CD1c-positive myeloid dendritic cell (primary cell): ENCODE results near the gene CEP295NL.
"Not testable (repeated sequence)": the region's sequence is repeated elsewhere in the genome, so short reads cannot be mapped to it uniquely, and the experiment has no call there.

Experiments used
- DNase-seq: peaks from one replicate; pipeline ENCODE4 v3.0.0-alpha.2; 2016; ENCODE audit errors: extremely low spot score

CEP295NL gene

DNA sequence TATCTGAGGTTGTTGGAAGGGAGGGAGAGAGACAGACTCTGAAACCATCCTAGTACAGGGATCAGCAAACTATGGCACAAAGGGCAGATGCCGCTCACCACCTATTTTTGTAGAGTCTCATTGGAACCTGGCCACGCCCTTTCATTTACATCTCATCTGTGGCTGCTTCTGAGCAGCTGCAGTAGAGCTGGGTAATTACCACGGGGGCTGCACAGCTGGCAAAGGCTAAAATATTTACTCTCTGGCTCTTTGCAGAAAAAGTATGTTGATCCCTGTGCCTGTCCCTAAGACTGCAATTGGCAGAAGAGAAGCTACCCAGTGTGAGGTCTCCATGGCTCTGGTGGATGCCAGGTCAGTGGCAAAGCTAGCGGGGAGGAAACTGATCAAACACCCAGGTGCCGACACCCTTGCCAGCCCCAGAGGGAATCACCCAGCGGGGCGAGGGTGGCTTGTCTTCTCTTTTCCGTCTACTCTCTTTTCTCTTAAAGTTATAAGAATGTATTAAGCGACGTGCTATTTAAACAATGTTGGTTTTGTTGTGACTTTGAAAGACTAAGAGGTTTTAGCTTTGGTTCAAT is 14.0 kb downstream of the CEP295NL start:
- DNase-seq = no peak

DNA sequence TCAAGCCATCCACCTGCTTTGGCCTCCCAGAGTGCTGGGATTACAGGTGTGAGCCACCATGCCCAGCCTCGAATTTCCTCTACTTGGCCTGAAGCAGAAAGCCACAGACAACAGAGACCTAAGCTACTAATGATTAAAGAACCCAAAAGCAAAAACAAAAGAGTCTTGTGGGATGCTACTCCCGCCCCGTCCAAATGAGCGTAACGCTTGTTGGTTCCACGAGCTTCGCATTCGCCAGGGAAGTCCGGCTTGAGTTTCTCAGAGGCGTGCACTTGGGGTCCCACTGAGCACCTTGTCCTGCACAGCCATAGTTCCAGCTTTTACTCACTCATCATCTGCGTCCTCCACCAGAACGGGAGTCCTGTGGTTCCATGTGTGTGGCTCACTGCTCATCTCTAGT is 16.0 kb downstream of the CEP295NL start:
- no peak for DNase-seq

DNA sequence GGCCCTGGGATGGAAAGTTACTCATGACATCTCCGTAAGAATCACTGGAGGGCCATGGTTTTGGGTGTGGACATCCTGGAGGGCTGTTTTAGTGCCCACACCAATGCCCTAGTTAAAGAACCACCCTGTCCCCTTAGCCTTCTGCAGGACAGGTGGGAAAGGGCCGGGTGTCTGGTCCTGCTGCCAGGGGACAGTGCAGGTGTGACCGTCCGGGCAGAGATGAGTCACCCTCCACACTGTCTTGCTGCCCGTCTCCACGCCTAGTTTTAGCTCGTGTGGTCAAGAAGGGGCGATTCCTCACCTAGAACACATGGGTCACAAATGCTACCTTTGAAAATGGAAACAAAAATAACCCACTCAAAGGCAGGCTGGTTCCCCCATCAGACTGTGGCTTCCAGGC is 17.0 kb downstream of the CEP295NL start:
- no peak for DNase-seq

DNA sequence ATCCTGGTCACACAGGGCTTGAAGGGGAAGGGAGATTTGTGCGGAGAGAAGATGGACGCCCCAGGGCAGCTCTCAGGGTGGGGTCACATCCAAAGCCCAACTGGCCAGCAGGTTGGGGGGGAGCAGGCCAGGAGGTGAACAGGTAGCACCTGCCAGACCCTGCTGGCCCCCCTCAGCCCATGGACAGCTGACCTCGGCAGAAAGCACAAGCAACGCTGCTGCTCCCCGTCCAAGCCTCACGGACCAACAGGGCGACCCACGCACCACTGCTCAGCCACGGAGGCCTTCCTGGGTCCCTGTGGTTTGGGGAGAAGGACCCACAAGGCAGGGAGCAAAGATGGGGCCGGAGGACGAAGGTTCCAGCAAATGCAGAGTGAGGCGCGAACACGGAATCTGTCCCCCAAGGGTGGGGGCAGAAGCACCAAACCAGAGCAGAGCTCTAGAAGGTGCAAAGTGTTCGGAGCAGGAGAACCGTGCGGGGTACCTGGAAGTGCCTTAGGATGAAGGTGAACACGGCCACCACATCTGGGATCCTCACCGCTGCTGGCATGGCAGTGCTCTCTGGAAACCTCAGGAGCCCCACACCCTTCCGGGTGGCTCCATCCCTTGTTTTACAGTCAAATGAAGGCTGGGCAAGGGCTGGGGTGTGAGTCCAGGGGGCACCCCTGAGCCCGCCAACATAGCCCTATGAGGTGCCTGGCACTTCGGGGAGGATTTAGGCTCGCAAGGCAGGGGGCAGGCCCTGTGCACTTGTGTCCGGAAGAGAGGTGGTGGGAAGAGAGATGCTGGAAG is 17.9 kb downstream of the CEP295NL start:
- no peak for DNase-seq

DNA sequence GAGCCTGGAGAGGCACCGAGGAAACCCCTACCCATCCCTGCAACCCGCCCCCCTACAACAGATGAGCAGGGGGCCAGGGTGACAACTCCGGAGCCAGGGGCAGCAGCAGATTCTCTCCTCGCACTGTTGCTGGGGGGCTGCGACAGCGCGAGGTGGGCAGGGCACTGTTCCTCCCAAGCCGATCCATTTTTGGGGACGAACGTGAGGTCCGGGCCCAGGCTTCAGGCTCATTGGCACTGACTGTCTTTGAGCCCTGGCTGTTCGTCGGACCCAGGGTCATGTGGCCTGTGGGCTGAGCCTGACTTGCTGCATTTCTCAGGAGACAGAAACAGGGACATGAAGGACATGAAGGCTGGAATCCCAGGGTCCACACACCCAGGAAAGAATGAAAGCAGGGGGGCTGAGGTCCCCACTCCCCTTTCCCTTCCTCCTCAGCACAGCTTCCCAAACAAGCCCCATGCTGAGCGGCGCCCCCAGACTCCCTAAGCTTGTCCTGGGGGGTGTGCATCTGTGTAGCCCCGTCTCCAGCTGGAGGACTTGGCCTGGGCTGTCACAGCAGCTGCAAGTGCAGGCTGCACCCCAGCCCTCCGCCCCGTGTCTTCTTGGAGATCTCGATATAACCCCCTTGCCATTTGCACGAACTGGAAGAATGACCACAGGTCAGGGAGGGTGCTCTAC is 18.7 kb downstream of the CEP295NL start:
- DNase-seq = no peak

DNA sequence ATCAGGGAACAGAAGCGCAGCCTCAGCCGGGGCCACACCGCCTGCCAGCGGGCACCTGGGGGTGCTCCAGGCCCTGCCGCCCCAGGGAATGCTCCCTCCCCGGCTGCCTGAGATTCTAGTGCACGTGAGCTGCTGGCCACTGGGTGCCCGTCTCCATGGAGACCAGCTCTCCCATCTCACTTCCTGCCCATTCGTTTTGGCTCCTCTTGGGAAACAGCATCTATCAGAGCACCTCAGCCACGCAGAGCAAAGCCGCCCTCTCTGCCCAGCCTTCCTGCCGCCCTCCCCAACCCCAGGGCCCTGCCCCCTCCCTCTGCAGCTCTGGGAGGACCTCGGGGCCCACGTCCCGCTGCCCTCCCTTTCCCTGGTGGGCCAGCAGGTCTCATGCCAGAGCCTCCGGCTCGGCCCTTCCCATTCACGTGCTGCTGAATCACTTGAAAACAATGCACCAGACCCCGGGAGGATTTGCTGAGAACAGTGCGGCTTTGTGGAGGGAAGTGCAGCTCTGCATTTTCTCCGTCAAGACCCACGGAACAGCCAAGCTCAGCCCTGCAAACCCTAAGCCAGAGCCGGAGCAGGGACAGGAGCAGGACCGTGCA is 19.4 kb downstream of the CEP295NL start:
- peak; percentile 81 for DNase-seq

DNA sequence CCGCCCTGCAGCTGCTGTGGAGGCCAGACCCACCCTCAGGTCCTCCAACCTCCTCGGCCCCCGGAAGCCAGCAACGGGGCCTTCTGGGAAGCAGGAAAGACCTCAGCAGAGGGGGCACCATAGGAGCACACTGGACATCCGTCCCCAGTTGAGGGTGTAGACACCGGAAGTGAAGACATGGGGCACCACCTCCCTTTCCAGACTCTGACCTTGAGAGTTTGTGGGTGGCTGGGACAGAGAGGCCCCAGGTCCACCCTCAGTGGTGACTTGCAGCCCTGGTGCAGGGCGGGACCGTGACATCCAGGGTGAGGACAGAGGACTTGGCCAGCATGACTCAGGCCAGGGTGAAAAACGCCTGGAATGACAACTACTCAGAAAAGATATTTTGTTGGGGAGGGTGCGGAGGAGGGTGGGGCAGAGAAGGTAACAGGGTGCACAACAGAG is 19.9 kb downstream of the CEP295NL start:
- DNase-seq = peak; percentile 94

DNA sequence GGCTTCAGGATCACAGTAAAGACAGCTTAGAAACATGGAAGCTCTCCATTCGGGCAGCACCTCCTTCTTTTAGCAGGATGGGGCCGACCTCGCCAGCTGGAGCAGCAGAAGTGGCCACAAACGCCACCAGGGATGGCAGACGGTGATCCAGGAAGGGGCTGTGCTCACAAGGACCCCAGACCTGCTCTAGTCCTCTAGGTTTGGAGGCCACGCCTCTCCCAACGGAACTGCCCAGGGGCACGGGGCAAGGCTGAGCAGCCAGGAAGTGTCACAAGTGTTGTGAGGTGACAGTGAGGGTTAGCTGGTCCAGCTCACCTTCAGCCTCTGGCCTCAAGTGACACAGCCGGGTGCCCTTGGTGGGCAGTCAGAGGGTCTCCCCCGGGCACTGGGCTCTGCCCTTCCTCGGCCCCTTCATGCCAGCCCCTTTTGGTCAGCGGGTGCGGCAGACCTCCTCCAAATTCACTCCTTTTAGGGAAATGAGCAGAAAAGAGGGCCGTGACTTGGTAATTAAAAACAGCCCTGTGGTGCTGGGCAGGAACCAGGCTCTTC is 20.4 kb downstream of the CEP295NL start:
- peak; percentile 52 for DNase-seq

DNA sequence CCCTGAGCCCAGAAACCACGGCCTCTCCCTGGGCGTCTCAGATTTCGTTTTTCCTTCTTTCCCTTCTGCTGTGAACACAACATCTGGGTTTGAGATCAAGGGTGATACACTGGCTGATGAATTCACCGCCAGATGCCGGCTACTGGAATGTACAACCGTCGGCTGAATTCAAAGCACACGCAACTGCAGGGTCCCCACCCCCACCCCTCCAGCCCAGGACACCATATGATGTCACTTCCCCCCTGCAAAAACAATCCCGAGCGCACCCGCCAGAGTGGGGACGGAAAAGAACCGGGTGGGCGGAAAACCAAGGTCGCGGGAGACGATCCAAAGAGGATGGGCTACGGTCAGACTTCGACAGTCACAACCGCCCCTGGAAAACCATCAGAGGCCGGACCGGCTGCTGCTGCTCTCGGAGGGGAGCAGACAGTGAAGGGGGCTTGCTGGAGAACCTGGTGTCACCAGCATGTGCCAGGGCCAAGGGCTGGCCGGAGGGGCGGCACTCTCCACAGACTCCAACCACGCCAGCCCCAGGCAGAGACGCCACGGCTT is 23.3 kb downstream of the CEP295NL start:
- DNase-seq = peak; percentile 83

DNA sequence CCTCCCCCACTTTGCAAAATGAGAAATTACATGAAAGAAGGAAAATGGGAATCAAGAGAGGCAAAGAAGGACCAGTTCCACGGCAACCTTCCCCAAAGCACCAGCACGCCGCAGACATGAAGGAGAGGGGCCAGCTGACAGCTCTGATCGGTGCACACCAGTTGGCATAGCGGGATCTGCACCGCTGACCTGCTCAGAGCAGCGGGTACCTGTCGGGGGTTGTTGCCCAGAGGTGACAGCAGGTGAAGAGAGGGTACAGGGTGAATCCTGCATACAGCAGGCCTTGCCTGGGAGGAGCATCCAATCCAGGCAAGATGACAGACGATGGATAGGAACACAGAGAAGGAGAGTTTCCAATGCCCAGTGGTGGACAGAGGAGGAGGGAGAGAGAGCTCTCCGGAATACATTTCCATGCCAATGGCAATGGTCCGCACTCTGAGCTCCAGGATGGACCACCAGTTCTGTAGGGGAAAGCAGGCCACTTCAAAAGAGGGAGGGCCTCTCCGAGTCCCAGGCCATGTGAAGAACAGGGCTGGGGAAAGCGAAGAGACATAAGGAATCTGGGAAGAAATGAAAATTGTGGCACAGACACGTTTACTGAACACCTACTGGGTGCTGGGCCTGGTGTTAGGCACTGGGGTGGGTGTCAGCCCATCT is 24.0 kb downstream of the CEP295NL start:
- DNase-seq = no peak

DNA sequence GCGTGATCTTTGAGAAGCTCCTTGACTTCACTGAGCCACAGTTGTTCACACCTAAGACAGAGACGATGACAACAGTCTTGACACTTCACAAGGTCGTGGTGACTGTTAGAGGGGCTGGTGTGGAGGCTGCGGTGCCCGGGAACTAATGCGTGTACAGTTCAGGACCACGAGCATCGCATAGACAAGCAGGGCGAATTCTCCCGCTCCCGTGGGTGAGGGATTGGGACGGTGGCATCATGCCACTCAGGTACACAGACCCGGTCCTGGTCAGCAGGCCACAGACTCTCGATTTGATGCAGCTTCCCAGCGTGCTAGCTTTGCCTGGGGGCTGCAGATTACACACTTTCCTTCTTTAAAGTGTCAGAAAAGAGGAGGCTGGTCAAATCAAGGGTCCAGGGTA is 24.7 kb downstream of the CEP295NL start:
- DNase-seq = no peak

DNA sequence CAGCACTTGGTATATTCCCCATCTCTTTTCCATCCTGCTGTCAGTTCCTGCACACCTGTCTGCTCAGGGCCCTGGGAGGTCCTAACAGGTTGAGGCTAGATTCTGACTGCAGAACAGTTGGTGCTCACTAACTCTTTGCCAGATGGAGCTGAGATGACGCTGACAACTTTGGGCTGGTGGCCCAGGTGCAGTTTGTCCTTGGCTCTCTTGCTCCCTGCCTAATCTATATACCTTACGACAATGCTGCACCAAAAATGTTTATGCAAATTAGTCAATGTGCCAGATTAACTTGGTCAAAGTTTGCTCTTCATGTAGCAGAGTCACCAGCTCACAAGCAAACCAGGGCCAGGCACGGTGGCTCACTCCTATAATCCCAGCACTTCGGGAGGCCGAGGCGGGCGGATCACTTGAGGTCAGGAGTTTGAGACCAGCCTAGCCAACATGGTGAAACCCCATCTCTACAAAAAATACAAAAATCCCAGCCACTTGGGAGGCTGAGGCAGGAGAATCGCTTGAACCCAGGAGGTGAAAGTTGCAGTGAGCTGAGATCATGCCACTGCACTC is 26.0 kb downstream of the CEP295NL start:
- DNase-seq = not testable (repeated sequence)

DNA sequence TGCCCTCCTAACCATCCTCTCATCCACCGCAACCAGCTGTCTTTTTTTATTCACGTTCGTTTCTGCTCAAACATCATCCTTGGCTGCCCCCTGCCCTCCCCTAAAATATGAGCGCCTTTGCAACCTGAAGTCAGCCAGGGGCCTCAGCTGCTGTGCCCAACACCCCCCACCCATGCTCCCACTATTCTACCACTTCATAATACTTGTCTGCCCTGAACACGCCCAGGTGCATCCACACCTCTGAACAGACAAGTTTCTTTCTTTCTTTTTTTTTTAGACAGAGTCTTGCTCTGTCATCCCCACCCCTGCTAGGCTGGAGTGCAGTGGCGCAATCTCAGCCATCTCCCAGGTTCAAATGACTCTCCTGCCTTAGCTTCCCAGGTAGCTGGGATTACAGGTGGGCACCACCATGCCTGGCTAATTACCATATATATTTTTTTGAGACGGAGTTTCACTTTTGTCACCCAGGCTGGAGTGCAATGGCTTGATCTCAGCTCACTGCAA is 26.9 kb downstream of the CEP295NL start:
- no peak for DNase-seq

DNA sequence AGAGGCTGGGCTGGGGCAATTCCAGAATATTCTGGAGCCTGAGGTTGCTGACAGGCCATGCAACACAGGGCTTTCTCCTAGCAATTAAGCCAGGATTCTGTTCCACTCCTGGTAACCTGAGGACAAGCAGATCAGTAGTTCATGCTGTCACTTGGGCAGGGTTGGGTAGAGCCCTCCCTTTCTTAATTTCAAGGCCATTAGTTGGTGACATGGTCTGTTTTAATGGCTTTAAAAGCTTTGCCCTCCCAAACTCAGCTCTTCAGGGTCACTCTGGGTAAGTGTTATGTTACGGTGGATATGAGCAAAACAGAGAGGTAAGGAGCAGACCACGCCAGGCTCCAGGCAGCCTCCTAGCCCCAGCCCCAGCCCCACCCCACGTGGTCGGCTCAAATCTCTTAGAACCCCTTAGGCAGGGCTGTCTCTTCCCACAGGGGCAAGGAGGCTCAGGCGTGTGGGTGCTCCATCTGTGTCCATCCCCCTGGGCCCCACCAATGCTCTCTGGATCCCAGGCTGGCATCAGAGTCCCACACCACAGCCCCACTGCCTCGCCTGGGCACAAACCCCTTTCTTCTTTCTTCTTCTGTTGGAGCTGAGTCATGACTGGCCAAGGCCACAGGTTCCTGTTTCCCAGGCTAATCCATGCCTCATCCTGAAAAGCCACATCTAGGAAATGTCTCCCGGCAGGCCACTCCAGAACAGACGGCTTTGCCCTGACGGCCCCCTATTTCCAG is 27.5 kb downstream of the CEP295NL start:
- DNase-seq = peak; percentile 49

DNA sequence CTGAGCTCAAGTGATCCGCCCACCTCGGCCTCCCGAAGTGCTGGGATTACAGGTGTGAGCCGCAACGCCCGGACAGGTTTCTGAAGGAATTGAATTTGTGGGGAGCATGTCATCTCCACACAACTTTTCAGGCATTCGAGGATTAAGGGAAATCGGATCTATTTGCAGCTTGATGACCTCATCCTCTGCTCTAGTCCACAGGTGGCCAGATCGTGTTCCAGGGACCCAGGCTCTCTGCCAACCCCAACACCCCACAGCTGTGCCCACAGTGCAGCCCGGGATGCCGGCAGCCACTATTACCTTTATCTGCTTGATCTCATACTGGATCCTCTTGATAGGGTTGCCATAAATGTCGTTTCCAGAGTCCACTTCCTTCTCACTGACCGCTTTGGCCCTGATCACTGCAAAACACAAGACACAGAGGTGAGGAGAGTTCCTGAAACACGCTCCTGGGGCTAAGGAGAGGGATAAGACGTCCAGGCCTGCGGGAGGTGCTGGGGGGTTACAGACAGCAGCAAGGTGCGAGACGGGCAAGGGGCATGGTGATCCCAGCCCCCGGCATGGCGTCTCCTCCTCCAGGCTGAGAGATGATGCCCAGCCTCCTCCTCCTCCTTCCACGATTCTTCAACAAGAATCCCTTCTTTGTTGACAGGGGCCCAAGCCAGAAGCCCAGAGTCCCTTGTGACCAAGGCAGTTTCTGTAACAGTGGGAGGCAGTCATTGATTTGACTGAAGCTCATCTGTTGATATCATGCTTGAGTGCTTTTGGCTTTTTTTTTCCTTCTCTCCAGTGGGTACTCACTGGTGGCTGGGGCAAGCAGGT is 29.3 kb downstream of the CEP295NL start:
- DNase-seq = no peak

DNA sequence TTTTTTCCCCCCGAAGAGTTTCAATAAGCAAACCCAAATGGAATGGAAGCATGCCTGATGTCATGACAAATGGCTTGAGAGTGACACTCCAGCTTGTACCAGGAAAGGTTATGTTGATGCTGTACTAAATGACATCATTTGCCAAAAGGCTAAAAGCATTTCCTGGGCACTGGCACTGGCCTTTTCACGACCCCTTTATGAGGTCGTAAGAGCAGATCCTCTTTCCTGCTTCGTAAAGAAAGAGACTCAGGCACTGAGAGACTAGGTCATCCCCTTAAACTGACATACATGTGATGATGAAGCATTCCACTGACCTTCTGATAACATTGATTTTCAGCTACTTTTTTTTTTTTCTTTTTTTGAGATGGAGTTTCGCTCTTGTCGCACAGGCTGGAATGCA is 30.5 kb downstream of the CEP295NL start:
- peak; percentile 42 for DNase-seq

DNA sequence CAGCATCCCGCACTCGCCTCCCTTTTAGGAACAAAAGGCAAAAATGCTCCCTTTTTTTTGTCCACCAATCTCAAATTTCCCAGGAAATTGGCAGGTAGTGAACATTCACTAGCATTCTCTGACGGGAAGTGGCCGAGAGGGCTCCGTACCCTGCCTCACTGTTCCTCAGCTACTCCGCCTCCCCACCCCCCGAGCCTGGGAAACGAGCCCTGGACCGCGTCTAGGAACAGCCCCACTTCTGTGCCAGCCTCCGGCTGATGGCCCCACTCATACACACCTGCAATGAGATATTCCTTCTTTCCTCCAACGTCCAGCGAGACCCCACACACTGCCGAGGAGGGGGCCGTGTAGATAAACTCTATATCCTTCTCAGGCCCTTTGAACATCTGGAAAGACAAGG is 32.4 kb downstream of the CEP295NL start:
- no peak for DNase-seq

DNA sequence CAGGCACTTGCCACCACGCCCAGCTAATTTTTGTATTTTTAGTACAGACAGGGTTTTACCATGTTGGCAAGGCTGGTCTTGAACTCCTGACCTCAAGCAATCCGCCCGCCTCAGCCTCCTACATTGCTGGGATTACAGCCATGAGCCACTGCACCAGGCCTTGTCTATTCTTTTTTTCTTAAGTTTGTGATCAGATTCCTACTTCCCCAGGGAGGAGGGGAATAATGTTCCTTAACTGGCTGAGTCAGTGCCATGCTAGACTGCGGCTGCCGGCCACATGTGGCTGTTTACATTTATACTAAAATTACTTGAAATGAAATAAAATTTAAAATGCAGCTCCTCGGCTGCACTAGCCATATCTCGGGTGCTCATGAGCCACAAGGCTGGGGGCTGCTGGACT is 34.6 kb downstream of the CEP295NL start:
- DNase-seq = no peak

DNA sequence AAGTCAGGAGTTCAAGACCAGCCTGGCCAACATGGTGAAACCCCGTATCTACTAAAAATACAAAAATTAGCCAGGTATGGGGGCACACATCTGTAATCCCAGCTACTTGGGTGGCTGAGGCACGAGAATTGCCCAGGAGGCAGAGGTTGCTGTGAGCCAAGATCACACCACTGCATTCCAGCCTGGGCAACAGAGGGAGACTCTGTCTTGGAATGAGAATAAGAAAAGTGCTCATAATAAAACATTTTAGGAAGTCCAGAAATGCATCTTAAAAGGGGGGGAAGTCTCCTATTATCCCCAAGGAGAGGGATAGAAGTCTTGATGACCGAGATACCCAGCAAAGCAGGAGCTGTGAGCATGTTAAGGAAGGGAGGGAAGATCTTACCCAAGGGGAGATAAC is 36.0 kb downstream of the CEP295NL start:
- not testable (repeated sequence) for DNase-seq
